HG03378 (cell line): ENCODE measurements around the gene RFLNA.
"Not testable (repeated sequence)": the region's sequence is repeated elsewhere in the genome, so short reads cannot be mapped to it uniquely, and the experiment has no call there.

ENCODE experiments used
- ATAC-seq: cut with Tn5 transposase; IDR thresholded peaks from one replicate; pipeline ENCODE4 v1.9.1; 2021; ENCODE audit warnings: mild to moderate bottlenecking, moderate library complexity; ENCODE audit not compliant: unreplicated experiment

Gene RFLNA

GRCh38 chr12:124318278-124319020 is 23.6 kb downstream of the RFLNA start:
- ATAC-seq: no peak

- ATAC-seq: no peak
Observed at GRCh38 chr12:124319368-124320050, 24.6 kb downstream of the RFLNA start.

GRCh38 chr12:124321040-124321481 is 26.2 kb downstream of the RFLNA start:
- ATAC-seq: peak; percentile 52

GRCh38 chr12:124321556-124322270 is 26.8 kb downstream of the RFLNA start:
- peak; percentile 19 for ATAC-seq

- ATAC-seq: no peak
Observed at GRCh38 chr12:124322271-124322998, 27.5 kb downstream of the RFLNA start.

- not testable (repeated sequence) for ATAC-seq
Observed at GRCh38 chr12:124322999-124323328, 28.1 kb downstream of the RFLNA start.

GRCh38 chr12:124323771-124324530 is 29.1 kb downstream of the RFLNA start:
- no peak for ATAC-seq

- ATAC-seq: no peak
Observed at GRCh38 chr12:124324803-124325705, 30.2 kb downstream of the RFLNA start.

- no peak for ATAC-seq
Observed at GRCh38 chr12:124326104-124326503, 31.2 kb downstream of the RFLNA start.

- no peak for ATAC-seq
Observed at GRCh38 chr12:124326871-124327270, 32.0 kb downstream of the RFLNA start.

GRCh38 chr12:124327362-124328043 is 32.6 kb downstream of the RFLNA start:
- no peak for ATAC-seq

GRCh38 chr12:124328116-124328515 is 33.2 kb downstream of the RFLNA start:
- ATAC-seq: no peak

- ATAC-seq: no peak
Observed at GRCh38 chr12:124328636-124329035, 33.7 kb downstream of the RFLNA start.

- ATAC-seq: no peak
Observed at GRCh38 chr12:124332058-124332672, 37.3 kb downstream of the RFLNA start.

GRCh38 chr12:124332900-124333299 is 38.0 kb downstream of the RFLNA start:
- ATAC-seq: no peak

GRCh38 chr12:124333724-124334123 is 38.8 kb downstream of the RFLNA start:
- no peak for ATAC-seq

GRCh38 chr12:124334266-124334665 is 39.4 kb downstream of the RFLNA start:
- no peak for ATAC-seq

- ATAC-seq: no peak
Observed at GRCh38 chr12:124334976-124335375, 40.1 kb downstream of the RFLNA start.
